Spinal cord (tissue), 10 donors: ENCODE data around the gene ALPK1. TPM values are rescaled to one million over a fixed set of nuclear protein-coding genes. Genes with fewer than 3 reads are reported as not detected.
"Not testable (repeated sequence)": the region's sequence is repeated elsewhere in the genome, so short reads cannot be mapped to it uniquely, and the experiment has no call there.

Source experiments
- DNase-seq, 6 donors: peaks; one replicate each; pipeline versions ENCODE4 v3.0.0 to v3.0.0-alpha.2; 2013 to 2015; ENCODE audit warnings: low spot score in 6 of 6, low read depth in 4 of 6
- H3K27ac ChIP-seq: one replicate; pipeline ENCODE4 v1.5.1; 2013; ENCODE audit warnings: low read depth, low read length, control low read depth
- H3K27me3 ChIP-seq: one replicate; pipeline ENCODE4 v1.6.1; 2013; ENCODE audit warnings: low read length; ENCODE audit not compliant: control insufficient read depth, insufficient read depth
- H3K36me3 ChIP-seq: one replicate; pipeline ENCODE4 v1.6.1; 2013; ENCODE audit warnings: low read length; ENCODE audit not compliant: control insufficient read depth, insufficient read depth
- H3K4me1 ChIP-seq: one replicate; pipeline ENCODE4 v1.6.1; 2013; ENCODE audit warnings: low read length; ENCODE audit not compliant: control insufficient read depth, insufficient read depth
- H3K4me3 ChIP-seq: one replicate; pipeline ENCODE4 v1.5.1; 2013; ENCODE audit warnings: low read depth, low read length, control low read depth
- H3K9me3 ChIP-seq: one replicate; pipeline ENCODE4 v1.6.1; 2013; ENCODE audit warnings: low read length; ENCODE audit not compliant: control insufficient read depth, insufficient read depth
- WGBS: methylation state at CpG from one replicate; pipeline ENCODE4 v1.1.5; 2013; ENCODE audit warnings: missing lambda C conversion rate; ENCODE audit not compliant: insufficient coverage; 5-methylcytosine and 5-hydroxymethylcytosine counted together
- polyA plus RNA-seq, 2 donors: library from polyadenylated mRNA; unstranded; fragments of 120-200 nt; gene quantifications; one replicate each; pipeline ENCODE4 v1.2.1, GENCODE V29; 2013; ENCODE audit not compliant: insufficient read length in 2 of 2
- total RNA-seq, 2 donors: library from RNA; depleted of rRNA in 1 of 2; stranded (reverse); fragments of 120-200 nt in 1 of 2; fragments of >200 nt in 1 of 2; gene quantifications; one replicate each; pipeline versions ENCODE4 v1.2.3 to v1.2.4, GENCODE V29; 2013 to 2014
- donor health status: healthy.

Gene ALPK1
- total and polyA plus RNA-seq, 4 donors, result 3.8 to 15.2 (median 10.0) TPM

DNA sequence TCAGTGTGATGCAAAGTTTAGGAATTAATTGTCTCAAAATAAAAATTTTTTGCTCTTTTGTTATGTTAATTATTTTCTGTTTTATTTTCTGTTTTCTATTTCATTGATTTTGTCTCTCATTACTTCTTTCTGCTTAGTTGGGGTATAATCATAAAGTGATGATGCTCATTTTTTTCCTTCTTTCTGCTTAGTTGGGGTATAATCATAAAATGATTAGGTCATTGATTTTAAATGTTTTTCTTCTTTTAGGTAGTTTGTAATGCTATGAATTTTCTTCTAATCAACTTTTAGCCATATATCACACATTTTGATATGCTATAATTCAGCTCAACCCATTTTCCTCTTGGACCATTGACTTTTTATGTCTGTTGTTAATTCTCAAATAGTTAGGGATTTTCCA lies 175.1 kb downstream of the ALPK1 start:
- Histone ChIP-seq H3K27ac (no peak overlapping the region), H3K36me3 (no peaks in the 10 kb centered on the region), H3K27me3 (no peaks in the 10 kb centered on the region), H3K4me1 (no peaks in the 10 kb centered on the region), H3K9me3 (no peaks in the 10 kb centered on the region), H3K4me3 (no peak overlapping the region)
- DNase-seq, result no peak

GRCh38 chr4:112473985-112474384 lies 176.8 kb downstream of the ALPK1 start:
- H3K36me3 ChIP-seq, result no peaks in the 10 kb centered on the region
- DNase-seq, result no peak
- H3K4me1 ChIP-seq, result no peaks in the 10 kb centered on the region
- H3K27ac ChIP-seq, result no peak overlapping the region
- H3K27me3 ChIP-seq, result no peaks in the 10 kb centered on the region
- no CpG with 5 or more reads among the region's 2 CpGs for WGBS
- no peaks in the 10 kb centered on the region for H3K9me3 ChIP-seq
- no peak overlapping the region for H3K4me3 ChIP-seq

DNA sequence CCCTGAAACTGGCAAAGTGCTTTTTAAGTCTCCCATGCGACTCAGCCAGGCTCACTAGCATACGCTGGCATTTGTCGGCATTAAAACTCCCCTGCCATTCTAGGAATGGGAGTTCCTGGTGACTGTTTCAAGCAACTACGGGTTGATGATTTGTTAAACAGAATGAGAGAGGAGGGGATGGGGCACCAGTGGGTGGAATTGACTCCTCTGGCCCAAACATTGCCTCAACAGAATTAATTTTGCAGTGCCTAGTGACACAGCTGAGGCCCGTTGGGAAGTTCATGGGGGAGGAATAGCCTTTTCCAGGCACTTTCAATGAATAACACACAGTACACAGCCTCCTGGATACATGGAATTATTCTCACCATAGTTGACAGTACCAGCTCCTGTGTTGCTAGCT lies 188.8 kb downstream of the ALPK1 start:
- no peak overlapping the region for H3K27ac ChIP-seq
- peaks cover 5% of the 10 kb centered on the region for H3K27me3 ChIP-seq
- H3K4me1 ChIP-seq, result no peaks in the 10 kb centered on the region
- 67% methylated on average over 1 of the region's 5 CpGs for WGBS
- peak in 2 of 6 donors; percentile 5 to 7 for DNase-seq
- H3K36me3 ChIP-seq, result no peaks in the 10 kb centered on the region
- no peak overlapping the region for H3K4me3 ChIP-seq
- no peaks in the 10 kb centered on the region for H3K9me3 ChIP-seq

GRCh38 chr4:112490808-112491207 lies 193.6 kb downstream of the ALPK1 start:
- not testable (repeated sequence) for H3K9me3 ChIP-seq, H3K27ac ChIP-seq, H3K27me3 ChIP-seq, H3K4me1 ChIP-seq, DNase-seq, H3K36me3 ChIP-seq, H3K4me3 ChIP-seq
- 95% methylated on average over 3 of the region's 3 CpGs for WGBS

Other genes with a start within 250 kb of the ALPK1 start
- gene FAM241A, start 151.9 kb upstream of the ALPK1 start, total RNA-seq, result 1 to 10 TPM; 1.2 to 1.7 TPM
- 1 to 10 TPM; 1.8 to 1.9 TPM for gene FAM241A, start 151.9 kb upstream of the ALPK1 start, polyA plus RNA-seq
- gene AP1AR, start 65.6 kb upstream of the ALPK1 start, total RNA-seq, result 10 to 100 TPM; 17.3 to 49.5 TPM
- 10 to 100 TPM; 29.6 to 35.9 TPM for gene AP1AR, start 65.6 kb upstream of the ALPK1 start, polyA plus RNA-seq
- 1 to 10 TPM; 6.6 to 9.4 TPM for gene TIFA, start 11.5 kb upstream of the ALPK1 start, total RNA-seq
- gene TIFA, start 11.5 kb upstream of the ALPK1 start, polyA plus RNA-seq, result 1 to 10 TPM; 5.1 to 5.5 TPM
- 1 to 10 TPM in 1 of 2 donors, under 1 TPM in 1; 0.79 to 1.0 TPM for gene NEUROG2, start 218.8 kb downstream of the ALPK1 start, total RNA-seq
- gene NEUROG2, start 218.8 kb downstream of the ALPK1 start, polyA plus RNA-seq, result 1 to 10 TPM; 1.2 to 1.3 TPM